22Rv1 (cell line): Measurements from ENCODE around the gene CFAP92.

ENCODE experiments used
- CTCF ChIP-seq: fragments of 450-650 bp; IDR thresholded peaks from 2 replicates; pipeline ENCODE4 v1.5.1; 2017; ENCODE audit warnings: mild to moderate bottlenecking
- ZFX ChIP-seq: fragments of 450-650 bp; IDR thresholded peaks from 2 replicates; pipeline ENCODE4 v1.6.1; 2017; ENCODE audit warnings: antibody characterized with exemption, borderline replicate concordance

GRCh38 chr3:128942161-128942952, 51.5 kb downstream of the CFAP92 start:
- TF ChIP-seq CTCF = no peak
- no peak for TF ChIP-seq ZFX
